NCI-H2171 (cell line): ENCODE measurements around the gene FSIP1.

Experiments used
- DNase-seq: peaks from one replicate; lab custom pipeline; 2025; lab: John Stamatoyannopoulos, UW

Gene FSIP1

GRCh38 chr15:39582286-39582976, 200.2 kb downstream of the FSIP1 start:
- no peak for DNase-seq

- DNase-seq = no peak
Measured at GRCh38 chr15:39581793-39582285, 200.8 kb downstream of the FSIP1 start.

DNA sequence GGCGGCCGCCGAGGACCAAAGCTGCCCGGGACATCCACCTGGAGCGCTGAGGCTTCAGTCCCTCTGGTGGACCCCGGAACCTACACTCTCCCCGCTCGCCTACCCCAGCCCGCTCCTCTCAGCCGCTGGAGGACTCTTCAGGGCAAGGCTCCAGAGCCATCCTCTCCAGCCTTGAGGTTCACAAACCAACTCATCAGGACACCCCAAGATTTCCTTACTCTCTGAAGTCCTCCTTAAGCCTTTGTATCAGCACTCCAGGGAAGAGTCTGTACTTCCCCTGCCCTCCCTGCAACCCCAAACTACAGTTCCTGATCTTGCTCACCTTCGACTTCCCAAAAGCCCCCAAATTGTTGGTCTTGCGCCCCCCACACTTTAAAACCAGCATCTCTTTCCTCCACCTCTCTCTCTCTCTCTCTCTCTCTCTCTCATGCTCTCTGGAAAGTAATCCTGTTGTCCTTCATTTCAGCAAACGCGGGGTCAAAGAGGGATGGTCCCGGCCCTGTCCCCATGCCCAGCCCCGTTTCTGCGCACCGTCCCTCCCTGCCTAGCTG, 201.3 kb downstream of the FSIP1 start:
- DNase-seq = no peak

- DNase-seq = peak; percentile 55
Measured at GRCh38 chr15:39580485-39581241, 202.0 kb downstream of the FSIP1 start, which contains the start of gene THBS1. Gene THBS1 (plus strand): TSS chr15:39581079. CDS start chr15:39581858, 779 bp downstream.

DNA sequence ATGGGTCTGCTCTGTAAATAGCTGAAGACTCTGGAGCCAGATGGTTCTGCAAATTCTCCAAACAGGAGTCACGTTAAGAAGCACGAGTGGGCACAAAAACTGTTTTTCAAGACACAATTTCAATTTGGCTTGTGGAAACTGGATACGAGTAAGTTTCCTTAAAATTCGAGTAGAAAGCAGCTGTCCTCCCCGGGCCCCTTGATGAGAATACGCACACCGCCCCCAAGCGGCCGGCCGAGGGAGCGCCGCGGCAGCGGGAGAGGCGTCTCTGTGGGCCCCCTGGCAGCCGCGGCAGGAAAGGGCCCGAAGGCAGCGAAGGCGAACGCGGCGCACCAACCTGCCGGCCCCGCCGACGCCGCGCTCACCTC, 202.5 kb downstream of the FSIP1 start:
- peak; percentile 83 for DNase-seq

GRCh38 chr15:39579487-39580116, 203.0 kb downstream of the FSIP1 start:
- no peak for DNase-seq

DNA sequence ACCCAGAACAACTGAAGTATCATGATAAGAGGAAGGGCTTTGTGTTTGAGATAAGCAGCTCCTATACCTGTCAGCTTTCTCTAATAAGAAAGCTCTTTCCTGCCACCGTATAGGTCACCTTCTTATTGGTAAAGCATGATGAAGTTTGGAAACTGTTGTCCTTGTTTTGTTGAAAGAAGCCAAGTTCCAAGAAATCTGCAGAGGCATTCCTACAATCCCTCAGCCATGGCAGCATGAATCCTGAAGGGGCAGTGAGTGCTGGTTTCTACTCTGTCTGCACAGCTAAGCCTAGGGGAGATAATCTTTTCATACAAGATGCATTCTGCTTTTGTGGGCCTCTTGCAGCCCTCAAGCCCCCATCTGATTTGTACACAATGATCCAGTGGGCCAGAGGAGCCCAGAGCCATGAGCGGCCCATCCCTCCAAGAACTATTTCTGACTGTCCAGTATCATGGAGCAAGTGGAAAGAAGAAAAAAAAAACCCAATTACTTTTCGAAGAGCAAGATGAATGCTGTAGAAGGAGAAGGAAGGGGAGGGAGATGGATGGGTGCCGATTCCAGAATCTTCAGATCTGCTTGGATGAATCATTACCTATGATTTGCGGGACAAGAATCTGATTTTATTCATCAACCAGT, 203.7 kb downstream of the FSIP1 start:
- DNase-seq = no peak

GRCh38 chr15:39575180-39575579, 207.5 kb downstream of the FSIP1 start:
- DNase-seq = no peak

GRCh38 chr15:39574427-39574826, 208.2 kb downstream of the FSIP1 start:
- no peak for DNase-seq

- DNase-seq = no peak
Measured at GRCh38 chr15:39573844-39574243, 208.8 kb downstream of the FSIP1 start.

GRCh38 chr15:39573287-39573686, 209.4 kb downstream of the FSIP1 start:
- no peak for DNase-seq

DNA sequence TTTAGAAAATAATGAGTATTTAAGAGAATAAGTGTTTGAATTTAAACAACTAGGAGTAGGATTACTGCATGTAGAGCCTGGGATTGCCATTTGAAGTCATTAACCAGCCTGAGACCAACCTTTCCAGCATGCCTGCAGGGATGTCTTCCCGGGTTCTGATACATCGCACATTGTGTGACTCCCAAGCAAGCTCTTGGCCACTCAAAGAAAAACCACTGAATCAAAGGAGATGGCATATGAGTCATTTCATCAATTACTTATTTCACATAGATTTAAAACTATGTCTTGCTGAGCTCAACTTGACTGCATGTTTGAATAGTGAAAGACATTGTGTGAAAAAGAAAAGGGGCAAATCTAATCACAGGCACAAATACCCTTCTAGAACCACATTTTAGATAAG, 216.8 kb downstream of the FSIP1 start:
- no peak for DNase-seq

GRCh38 chr15:39564972-39565665, 217.5 kb downstream of the FSIP1 start:
- no peak for DNase-seq

- peak; percentile 73 for DNase-seq
Measured at GRCh38 chr15:39558421-39558820, 224.2 kb downstream of the FSIP1 start.

DNA sequence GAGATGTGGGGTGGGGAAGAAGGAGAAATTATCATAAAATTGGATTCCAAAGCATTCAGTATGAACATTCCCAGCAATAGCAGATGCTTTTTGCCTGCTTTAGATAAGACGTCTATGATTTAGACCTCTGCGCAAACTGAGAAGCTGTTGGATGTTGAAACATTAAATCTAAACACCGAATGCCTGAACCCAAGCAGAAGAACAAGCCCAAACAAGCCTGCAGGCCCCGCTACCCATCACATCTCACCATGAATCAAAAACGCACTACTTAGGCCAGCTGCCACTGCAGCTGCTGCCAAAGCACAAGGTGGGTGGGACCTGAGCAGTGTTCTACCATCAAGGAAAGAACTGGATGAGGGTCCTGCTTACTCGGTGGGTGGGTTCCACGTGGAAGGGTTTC, 226.2 kb downstream of the FSIP1 start:
- DNase-seq = peak; percentile 87

DNA sequence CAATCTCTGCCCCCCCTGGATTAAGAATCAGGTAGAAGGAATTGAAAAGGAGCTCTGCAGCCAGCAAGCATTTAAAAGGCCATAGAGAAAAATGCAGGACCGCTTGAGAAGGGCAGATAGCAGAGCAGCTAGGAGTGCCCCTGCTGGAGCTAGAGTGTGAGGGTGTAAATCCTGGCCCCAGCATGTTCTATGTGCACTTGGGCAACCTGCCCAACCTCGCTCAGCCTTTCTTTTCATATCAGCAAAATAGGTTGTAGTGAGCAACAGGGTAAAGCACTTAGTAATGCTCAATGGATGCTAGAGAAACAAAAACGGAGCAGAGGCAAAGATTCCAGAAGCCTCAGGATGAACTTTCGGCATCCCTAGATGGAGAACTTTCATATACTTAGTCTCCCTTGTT, 226.8 kb downstream of the FSIP1 start:
- peak; percentile 6 for DNase-seq

GRCh38 chr15:39554746-39555387, 227.8 kb downstream of the FSIP1 start:
- DNase-seq = no peak

GRCh38 chr15:39553947-39554693, 228.5 kb downstream of the FSIP1 start:
- DNase-seq = peak; percentile 37

DNA sequence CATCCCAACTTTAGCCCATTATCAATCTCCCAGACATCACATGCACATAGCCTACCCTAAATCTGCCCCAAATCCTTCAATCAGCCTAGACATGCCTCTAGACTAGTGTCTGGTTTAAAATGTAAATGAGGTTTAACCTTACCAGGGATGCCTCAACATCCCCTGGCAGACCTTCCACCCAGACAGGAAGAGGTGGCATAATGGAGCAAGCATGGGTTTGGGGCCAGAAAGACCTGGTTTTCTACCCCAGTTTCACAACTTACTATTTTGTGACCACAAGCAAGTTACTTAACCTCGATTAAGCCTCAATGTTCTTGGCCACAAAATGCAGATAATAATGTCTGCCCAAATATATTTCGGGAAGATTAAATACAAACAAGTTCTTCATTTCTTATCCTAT, 230.1 kb downstream of the FSIP1 start:
- no peak for DNase-seq

- no peak for DNase-seq
Measured at GRCh38 chr15:39551476-39551875, 231.2 kb downstream of the FSIP1 start.
